Motor neuron (in vitro differentiated cells): Measurements from ENCODE around the gene THSD4. TPM values are rescaled to one million over a fixed set of nuclear protein-coding genes. Genes with fewer than 3 reads are reported as not detected.

Experiments used
- ATAC-seq, 8 experiments: fragments of 200-7000 bp; cut with Tn5 transposase; replicated peaks in 6 of 8; 2 replicates each; pipeline ENCODE4 v1.8.0; 2021; ENCODE audit warnings: mild to moderate bottlenecking in 8 of 8, moderate library complexity in 8 of 8
- H3K27ac ChIP-seq, 2 donors: fragments of 250-450 bp; sonication (Bioruptor Pico); 2 replicates each; pipeline ENCODE4 v1.9.0; 2021; ENCODE audit warnings: antibody characterized with exemption in 2 of 2, mild to moderate bottlenecking in 2 of 2, moderate library complexity in 1 of 2
- H3K4me1 ChIP-seq, 2 donors: fragments of 250-450 bp; sonication (Bioruptor Pico); replicated peaks in 1 of 2; 2 replicates each; pipeline ENCODE4 v1.6.1; 2021; ENCODE audit warnings: antibody characterized with exemption in 2 of 2, mild to moderate bottlenecking in 2 of 2, moderate library complexity in 1 of 2
- H3K4me3 ChIP-seq, 5 donors: fragments of 250-450 bp; sonication (Bioruptor Pico); 2 replicates each; pipeline ENCODE4 v1.9.0; 2021; ENCODE audit warnings: antibody characterized with exemption in 5 of 5, mild to moderate bottlenecking in 5 of 5, moderate library complexity in 4 of 5
- WGBS, 10 experiments: fragments of 450-650 bp; shearing (Covaris generic); methylation state at CpG; one replicate each; pipeline ENCODE4 v1.0.0; 2022; 5-methylcytosine and 5-hydroxymethylcytosine counted together
- in situ Hi-C, 9 experiments: fragments of 400-800 bp; cut with MboI; loops; one replicate each; pipeline ENCODE4 v1.15.0; 2021; ENCODE audit warnings: low sequenced_read_pairs in 9 of 9, low pct_unique_long_range_greater_than_20kb in 2 of 9; ENCODE audit not compliant: unreplicated experiment in 9 of 9
- total RNA-seq, 8 experiments: library from RNA; unstranded; fragments of 300-600 nt; gene quantifications; 2 replicates each; pipeline versions ENCODE4 v1.2.3 to v1.2.4, GENCODE V29; 2022

The THSD4 gene
- total RNA-seq, 8 experiments from 2014 or later, result 1.3 to 28.4 (median 6.7) TPM

- in situ Hi-C loops, result no loop called here
- 68 to 100% (median 91%) methylated on average over 1 to 7 of the region's 8 CpGs; no CpG with 5 or more reads in 1 of the 10 experiments for WGBS, 10 experiments
- no peak for ATAC-seq
Measured at GRCh38 chr15:71332431-71333004, 217.2 kb downstream of the THSD4 start.

GRCh38 chr15:71333136-71333700 is 217.9 kb downstream of the THSD4 start:
- Histone ChIP-seq H3K4me3 (no peak overlapping the region), H3K4me1 (peaks cover 13 to 17% of the 10 kb centered on the region in 2 donors), H3K27ac (no peak overlapping the region)
- WGBS, 10 experiments, result 0 to 93% (median 60%) methylated on average over 1 to 3 of the region's 3 CpGs; no CpG with 5 or more reads in 3 of the 10 experiments
- ATAC-seq, result no peak
- in situ Hi-C loops, result no loop called here

More at GRCh38 chr15:71332431-71333004, 217.2 kb downstream of the THSD4 start:
- Histone ChIP-seq H3K4me3 (no peak overlapping the region), H3K27ac (peak overlapping the region in 1 of 2 donors; percentile 5), H3K4me1 (peaks cover 16 to 17% of the 10 kb centered on the region in 2 donors)

- H3K4me3 ChIP-seq, result no peak overlapping the region
- no peak overlapping the region for H3K27ac ChIP-seq
- ATAC-seq, result no peak
- WGBS, 10 experiments, result 6 to 100% (median 79%) methylated on average over 1 to 3 of the region's 3 CpGs
- in situ Hi-C loops, result no loop called here
- H3K4me1 ChIP-seq, result peaks cover 13 to 15% of the 10 kb centered on the region in 2 donors
Measured at GRCh38 chr15:71333839-71334238, 218.6 kb downstream of the THSD4 start.

- Histone ChIP-seq H3K27ac (no peak overlapping the region), H3K4me3 (no peak overlapping the region), H3K4me1 (peaks cover 9 to 13% of the 10 kb centered on the region in 2 donors)
- ATAC-seq, result no peak
- in situ Hi-C loops, result no loop called here
- 92 to 100% (median 97%) methylated on average over 1 to 2 of the region's 2 CpGs; no CpG with 5 or more reads in 6 of the 10 experiments for WGBS, 10 experiments
Measured at GRCh38 chr15:71334434-71334833, 219.2 kb downstream of the THSD4 start.

GRCh38 chr15:71334873-71335272 is 219.6 kb downstream of the THSD4 start:
- 33 to 100% (median 48%) methylated on average over 1 to 3 of the region's 3 CpGs; no CpG with 5 or more reads in 5 of the 10 experiments for WGBS, 10 experiments
- Histone ChIP-seq H3K4me1 (peaks cover 9 to 13% of the 10 kb centered on the region in 2 donors), H3K27ac (no peak overlapping the region), H3K4me3 (no peak overlapping the region)
- peak in 3 of 8 experiments; percentile 14 to 32 (median 16) for ATAC-seq
- in situ Hi-C loops, result no loop called here

- no peak for ATAC-seq
- WGBS, 10 experiments, result 17 to 100% (median 75%) methylated on average over 1 to 2 of the region's 3 CpGs; no CpG with 5 or more reads in 3 of the 10 experiments
- H3K4me3 ChIP-seq, result no peak overlapping the region
- in situ Hi-C loops, result no loop called here
- no peak overlapping the region for H3K27ac ChIP-seq
- peaks cover 8 to 13% of the 10 kb centered on the region in 2 donors for H3K4me1 ChIP-seq
Measured at GRCh38 chr15:71335591-71335990, 220.3 kb downstream of the THSD4 start.

GRCh38 chr15:71336671-71337070 is 221.4 kb downstream of the THSD4 start:
- H3K27ac ChIP-seq, result no peak overlapping the region
- WGBS, 10 experiments, result 7 to 100% (median 72%) methylated on average over 1 to 3 of the region's 3 CpGs; no CpG with 5 or more reads in 3 of the 10 experiments
- no peak overlapping the region for H3K4me3 ChIP-seq
- ATAC-seq, result no peak
- in situ Hi-C loops, result no loop called here
- H3K4me1 ChIP-seq, result peaks cover 3 to 7% of the 10 kb centered on the region in 2 donors

- 27 to 90% (median 85%) methylated on average over 2 to 4 of the region's 5 CpGs; no CpG with 5 or more reads in 6 of the 10 experiments for WGBS, 10 experiments
- no peak for ATAC-seq
Measured at GRCh38 chr15:71337197-71337845, 222.1 kb downstream of the THSD4 start.

GRCh38 chr15:71338265-71338664 is 223.0 kb downstream of the THSD4 start:
- Histone ChIP-seq H3K4me1 (peaks cover 0 to 3% of the 10 kb centered on the region in 2 donors), H3K27ac (no peak overlapping the region), H3K4me3 (no peak overlapping the region)
- in situ Hi-C loops, result no loop called here
- ATAC-seq, result no peak
- WGBS, 10 experiments, result 60 to 100% (median 87%) methylated on average over 2 to 9 of the region's 9 CpGs; no CpG with 5 or more reads in 2 of the 10 experiments

More at GRCh38 chr15:71337197-71337845, 222.1 kb downstream of the THSD4 start:
- in situ Hi-C loops, result no loop called here
- Histone ChIP-seq H3K27ac (no peak overlapping the region), H3K4me1 (peaks cover 2 to 3% of the 10 kb centered on the region in 2 donors), H3K4me3 (no peak overlapping the region)

- WGBS, 10 experiments, result 83 to 100% (median 90%) methylated on average over 1 to 7 of the region's 7 CpGs
- no peak for ATAC-seq
- Histone ChIP-seq H3K4me1 (peaks cover 0 to 3% of the 10 kb centered on the region in 2 donors), H3K27ac (no peak overlapping the region), H3K4me3 (no peak overlapping the region)
- in situ Hi-C loops, result no loop called here
Measured at GRCh38 chr15:71338827-71339542, 223.7 kb downstream of the THSD4 start.

- no peak for ATAC-seq
- Histone ChIP-seq H3K4me1 (peaks cover 4 to 19% of the 10 kb centered on the region in 2 donors), H3K4me3 (no peak overlapping the region), H3K27ac (no peak overlapping the region)
- in situ Hi-C loops, result no loop called here
- WGBS, 10 experiments, result 0 to 94% (median 73%) methylated on average over 1 to 6 of the region's 8 CpGs
Measured at GRCh38 chr15:71341811-71342550, 226.7 kb downstream of the THSD4 start.

GRCh38 chr15:71342658-71343057 is 227.4 kb downstream of the THSD4 start:
- WGBS, 10 experiments, result 60 to 100% (median 82%) methylated on average over 1 to 3 of the region's 7 CpGs; no CpG with 5 or more reads in 4 of the 10 experiments
- ATAC-seq, result no peak
- peaks cover 4 to 19% of the 10 kb centered on the region in 2 donors for H3K4me1 ChIP-seq
- in situ Hi-C loops, result no loop called here
- no peak overlapping the region for H3K4me3 ChIP-seq
- no peak overlapping the region for H3K27ac ChIP-seq
